Gastroesophageal sphincter (tissue), 3 donors: Measurements from ENCODE around the gene VPS41.

Experiments
- EP300 ChIP-seq: sonication (generic); formaldehyde crosslinking; IDR thresholded peaks from one replicate; pipeline ENCODE4 v1.6.1; 2017; ENCODE audit warnings: antibody characterized with exemption, mild to moderate bottlenecking
- POLR2A ChIP-seq, 2 donors: fragments of 450-650 bp; IDR thresholded peaks; one replicate each; pipeline ENCODE4 v1.6.1; 2017; ENCODE audit warnings: antibody characterized with exemption in 2 of 2, mild to moderate bottlenecking in 2 of 2, moderate library complexity in 1 of 2
- POLR2AphosphoS5 ChIP-seq: sonication (generic); formaldehyde crosslinking; IDR thresholded peaks from one replicate; pipeline ENCODE4 v1.6.1; 2017; ENCODE audit warnings: antibody characterized with exemption
- TF ChIP-seq, protein P1 (sequence below), 4 experiments: fragments of 200-600 bp in 2 of 4; fragments of 450-650 bp in 2 of 4; sonication (generic) in 1 of 4; IDR thresholded peaks; one replicate each; pipeline ENCODE4 v1.5.1; 2017 to 2019; ENCODE audit warnings: antibody characterized with exemption in 4 of 4, mild to moderate bottlenecking in 2 of 4, moderate library complexity in 2 of 4

- TF ChIP-seq, protein P1, sequence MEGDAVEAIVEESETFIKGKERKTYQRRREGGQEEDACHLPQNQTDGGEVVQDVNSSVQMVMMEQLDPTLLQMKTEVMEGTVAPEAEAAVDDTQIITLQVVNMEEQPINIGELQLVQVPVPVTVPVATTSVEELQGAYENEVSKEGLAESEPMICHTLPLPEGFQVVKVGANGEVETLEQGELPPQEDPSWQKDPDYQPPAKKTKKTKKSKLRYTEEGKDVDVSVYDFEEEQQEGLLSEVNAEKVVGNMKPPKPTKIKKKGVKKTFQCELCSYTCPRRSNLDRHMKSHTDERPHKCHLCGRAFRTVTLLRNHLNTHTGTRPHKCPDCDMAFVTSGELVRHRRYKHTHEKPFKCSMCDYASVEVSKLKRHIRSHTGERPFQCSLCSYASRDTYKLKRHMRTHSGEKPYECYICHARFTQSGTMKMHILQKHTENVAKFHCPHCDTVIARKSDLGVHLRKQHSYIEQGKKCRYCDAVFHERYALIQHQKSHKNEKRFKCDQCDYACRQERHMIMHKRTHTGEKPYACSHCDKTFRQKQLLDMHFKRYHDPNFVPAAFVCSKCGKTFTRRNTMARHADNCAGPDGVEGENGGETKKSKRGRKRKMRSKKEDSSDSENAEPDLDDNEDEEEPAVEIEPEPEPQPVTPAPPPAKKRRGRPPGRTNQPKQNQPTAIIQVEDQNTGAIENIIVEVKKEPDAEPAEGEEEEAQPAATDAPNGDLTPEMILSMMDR (IDR thresholded peaks at IDR 0.05): no peak
- no peak for TF ChIP-seq POLR2A (IDR thresholded peaks at IDR 0.05)
- no peak for TF ChIP-seq EP300
- TF ChIP-seq POLR2AphosphoS5: no peak
These were observed 25.5 kb upstream of the VPS41 start for GRCh38 chr7:38934536-38934935.
